K562 (cell line): ENCODE results near the gene ZNF8. TPM values are rescaled to one million over a fixed set of nuclear protein-coding genes. Genes with fewer than 3 reads are reported as not detected.

ENCODE experiments used
- ATAC-seq: fragments of 200-7000 bp; cut with Tn5 transposase; 3 replicates; pipeline ENCODE4 v1.9.1; 2020; ENCODE audit warnings: moderate library complexity
- BruUV-seq: library from RNA; stranded (reverse); fragments of 400-500 nt; replicated peaks from 2 replicates; lab custom pipeline; 2021; lab: Mats Ljungman, UMichigan
- CTCF ChIA-PET: fragments of 300-600 bp; formaldehyde crosslinking; extraction: SDS; loops from one replicate; lab custom pipeline; 2021; ENCODE audit warnings: low intra/inter-chr PET ratio; lab: Yijun Ruan, JAX
- POLR2A ChIA-PET: fragments of 300-600, 350-650 bp; sonication (Branson Sonifier 250); formaldehyde crosslinking; extraction: SDS; loops from one replicate; lab custom pipeline; 2021; ENCODE audit warnings: antibody characterized with exemption, inconsistent platforms; lab: Yijun Ruan, JAX
- DNase-seq, 4 experiments: peaks; one replicate each; pipeline versions ENCODE4 v3.0.0 to v3.0.0-alpha.2; 2011 to 2018; ENCODE audit warnings: low spot score in 3 of 4, mixed read lengths in 3 of 4; ENCODE audit errors: extremely low read depth in 1 of 4
- FAIRE-seq: peaks from 2 replicates; lab custom pipeline; 2011; peaks lifted over from hg19 to GRCh38; lab: Jason Lieb, UNC
- H2AFZ ChIP-seq: 2 replicates; pipeline ENCODE4 v1.6.0; 2011; ENCODE audit warnings: low read depth, low read length, control low read depth, inconsistent platforms
- H3K27ac ChIP-seq: fragments of 200-600 bp; 3 replicates; pipeline ENCODE4 v1.8.0; 2011; ENCODE audit warnings: low read depth, mild to moderate bottlenecking, control low read depth, inconsistent platforms, low read length, moderate library complexity, mixed read lengths; ENCODE audit errors: extremely low read depth
- H3K27me3 ChIP-seq, 2 experiments: fragments of 300-600 bp in 1 of 2; 2 replicates in 1 of 2; 3 replicates in 1 of 2; pipeline versions ENCODE4 v1.6.0 to v1.8.0; 2011; ENCODE audit warnings: inconsistent platforms in 2 of 2, low read length in 2 of 2, mild to moderate bottlenecking in 1 of 2, mixed read lengths in 1 of 2, moderate library complexity in 1 of 2; ENCODE audit not compliant: control insufficient read depth in 2 of 2, insufficient read depth in 2 of 2
- H3K36me3 ChIP-seq: fragments of 300-600 bp; 3 replicates; pipeline ENCODE4 v1.8.0; 2011; ENCODE audit warnings: mild to moderate bottlenecking, low read length, inconsistent platforms; ENCODE audit not compliant: control insufficient read depth, insufficient read depth
- H3K4me1 ChIP-seq, 2 experiments: fragments of 200-600 bp in 1 of 2; replicated peaks in 1 of 2; 2 replicates in 1 of 2; 3 replicates in 1 of 2; pipeline versions ENCODE4 v1.5.1 to v1.8.0; 2011; ENCODE audit warnings: inconsistent platforms in 2 of 2, low read length in 2 of 2, mild to moderate bottlenecking in 1 of 2, mixed read lengths in 1 of 2, moderate library complexity in 1 of 2; ENCODE audit not compliant: control insufficient read depth in 2 of 2, insufficient read depth in 2 of 2
- H3K4me2 ChIP-seq: 2 replicates; pipeline ENCODE4 v1.6.1; 2011; ENCODE audit warnings: low read length, control low read depth, inconsistent platforms, mixed read lengths; ENCODE audit not compliant: insufficient read depth
- H3K4me3 ChIP-seq: fragments of 200-600 bp; sonication (generic), shearing (Covaris generic); 2 replicates; pipeline ENCODE4 v1.5.1; 2016; ENCODE audit warnings: control low read depth, inconsistent platforms
- H3K79me2 ChIP-seq: fragments of 200-600 bp; 3 replicates; pipeline ENCODE4 v1.8.0; 2011; ENCODE audit warnings: low read length, inconsistent platforms; ENCODE audit not compliant: control insufficient read depth, insufficient read depth
- H3K9ac ChIP-seq, 2 experiments: 2 replicates each; pipeline versions ENCODE4 v1.6.0 to v1.6.1; 2011; ENCODE audit warnings: low read depth in 2 of 2, low read length in 2 of 2, control low read depth in 1 of 2, inconsistent platforms in 1 of 2, mild to moderate bottlenecking in 1 of 2, mixed read lengths in 1 of 2; ENCODE audit not compliant: insufficient read depth in 1 of 2
- H3K9me1 ChIP-seq: one replicate; pipeline ENCODE4 v1.6.0; 2011; ENCODE audit warnings: inconsistent platforms, mild to moderate bottlenecking, low read length, moderate library complexity; ENCODE audit not compliant: control insufficient read depth, insufficient read depth
- H3K9me3 ChIP-seq: replicated peaks from 2 replicates; pipeline ENCODE4 v1.5.1; 2011; ENCODE audit warnings: low read depth, low read length, inconsistent platforms; ENCODE audit not compliant: control insufficient read depth, insufficient read depth
- H4K20me1 ChIP-seq: replicated peaks from 2 replicates; pipeline ENCODE4 v1.6.1; 2011; ENCODE audit warnings: low read length, inconsistent platforms, mixed read lengths; ENCODE audit not compliant: control insufficient read depth, insufficient read depth
- ARHGAP35 ChIP-seq: fragments of 450-650 bp; IDR thresholded peaks from 2 replicates; pipeline ENCODE4 v1.6.1; 2018; ENCODE audit not compliant: partially characterized antibody
- CBX1 ChIP-seq: sonication (generic); IDR thresholded peaks from 2 replicates; pipeline ENCODE4 v1.6.1; 2016; ENCODE audit warnings: antibody characterized with exemption, low read depth, mild to moderate bottlenecking
- NFYB ChIP-seq: IDR thresholded peaks from 2 replicates; pipeline ENCODE4 v1.6.1; 2011; ENCODE audit warnings: mild to moderate bottlenecking, moderate library complexity; ENCODE audit not compliant: insufficient read length; ENCODE audit errors: extremely low read depth
- TAF7 ChIP-seq: fragments of 450-650 bp; IDR thresholded peaks from 2 replicates; pipeline ENCODE4 v1.6.1; 2016; ENCODE audit warnings: missing genetic modification characterization, missing compliant biosample characterization
- USF2 ChIP-seq: sonication (generic); formaldehyde crosslinking; IDR thresholded peaks from 2 replicates; pipeline ENCODE4 v1.5.0; 2020; ENCODE audit warnings: missing genetic modification reagents
- WGBS: fragments of 100-300 bp; shearing (Covaris generic); methylation state at CpG from one replicate; pipeline ENCODE4 v1.1.6; 2016; ENCODE audit warnings: low coverage, mixed read lengths; ENCODE audit not compliant: insufficient coverage; ENCODE audit errors: missing lambda C conversion rate; 5-methylcytosine and 5-hydroxymethylcytosine counted together
- in situ Hi-C: fragments of 300-500 bp; cut with MboI; formaldehyde crosslinking; loops from 4 replicates; pipeline ENCODE4 v1.15.0; 2018; ENCODE audit warnings: inconsistent platforms, mixed read lengths
- intact Hi-C: fragments of 100-400 bp; cut with micrococcal nuclease; formaldehyde crosslinking; loops from 2 replicates; pipeline ENCODE4 v1.14.2; 2022
- polyA plus RNA-seq, 8 experiments: library from polyadenylated mRNA; depleted of rRNA in 4 of 8; stranded (reverse) in 5 of 8; unstranded in 3 of 8; fragments of >200 nt; fragmentation: Nextera tagmentation in 2 of 8; fragmentation: Illumina TruSeq in 1 of 8; extraction: Ambion mirVana in 2 of 8; extraction: Trizol in 1 of 8; gene quantifications; 2 replicates each; pipeline versions ENCODE4 v1.2.1 to v1.2.3, GENCODE V29; 2011 to 2014; ENCODE audit warnings: inconsistent platforms in 1 of 8, missing spikeins in 1 of 8
- total RNA-seq, 7 experiments: library from RNA; depleted of rRNA in 6 of 7; stranded (reverse); fragments of >200 nt in 6 of 7; fragmentation: Illumina TruSeq in 2 of 7; extraction: Trizol in 2 of 7; gene quantifications; 2 replicates each; pipeline versions ENCODE4 v1.2.1 to v1.2.3, GENCODE V29; 2011 to 2021; ENCODE audit warnings: low replicate concordance in 1 of 7

The ZNF8 gene
- total and polyA plus RNA-seq, 9 of the 15 experiments (the other 6 are each of a cell fraction or from before 2014, with no cell fraction given), result 0.71 to 7.7 (median 4.7) TPM

- Histone ChIP-seq H3K9me1 (no peaks in the 10 kb centered on the region), H3K4me2 (no peak overlapping the region), H4K20me1 (no peaks in the 10 kb centered on the region), H2AFZ (no peak overlapping the region), H3K9ac (no peak overlapping the region), H3K36me3 (peaks cover 44% of the 10 kb centered on the region), H3K4me1 (no peaks in the 10 kb centered on the region), H3K9me3 (peaks cover 5% of the 10 kb centered on the region; the same call in 1 of the 2 replicates), H3K4me3 (no peak overlapping the region), H3K27ac (no peak overlapping the region), H3K27me3 (no peaks in the 10 kb centered on the region), H3K79me2 (no peaks in the 10 kb centered on the region; the same call in 2 of the 3 replicates)
- intact Hi-C loops (no loop called here), in situ Hi-C loops (no loop called here)
- BruUV-seq, result no TSS peak
- POLR2A ChIA-PET, result interaction anchor here (2.4 kb wide), 1 partner anchor 11 kb away, joined by 7 read pairs; the partner anchor contains the start of gene ZSCAN22
- ATAC-seq (no peak), DNase-seq (no peak), FAIRE-seq (no peak)
- WGBS, result 93% methylated on average over 2 of the region's 2 CpGs
- CTCF ChIA-PET, result no interaction called here
- TF ChIP-seq USF2 (CRISPR knock-in tag) (no peak), CBX1 (no peak), TAF7 (no peak), ARHGAP35 (no peak), NFYB (no peak)
These were observed 36.8 kb downstream of the ZNF8 start for GRCh38 chr19:58315580-58315979.
